H9 (cell line): ENCODE results near the gene AHDC1. TPM values are rescaled to one million over a fixed set of nuclear protein-coding genes. Genes with fewer than 3 reads are reported as not detected.

Source experiments
- DNase-seq: peaks from one replicate; pipeline ENCODE4 v3.0.0-alpha.2; 2017
- H2AFZ ChIP-seq: one replicate; pipeline ENCODE4 v1.6.1; 2013; ENCODE audit warnings: mild to moderate bottlenecking, low read length, control low read depth, moderate library complexity
- H2AK5ac ChIP-seq: 2 replicates; pipeline ENCODE4 v1.6.1; 2013; ENCODE audit warnings: low read length, control low read depth, mixed read lengths; ENCODE audit not compliant: insufficient read length
- H2BK120ac ChIP-seq: one replicate; pipeline ENCODE4 v1.6.1; 2013; ENCODE audit warnings: low read depth, mild to moderate bottlenecking, low read length, control low read depth, inconsistent platforms; ENCODE audit not compliant: poor library complexity, severe bottlenecking
- H2BK12ac ChIP-seq: 2 replicates; pipeline ENCODE4 v1.6.1; 2013; ENCODE audit warnings: low read length, control low read depth, mixed read lengths, low read depth; ENCODE audit not compliant: insufficient read length
- H2BK15ac ChIP-seq: 2 replicates; pipeline ENCODE4 v1.6.1; 2013; ENCODE audit warnings: low read depth, low read length, control low read depth
- H2BK20ac ChIP-seq: one replicate; pipeline ENCODE4 v1.6.1; 2013; ENCODE audit warnings: low read depth, mild to moderate bottlenecking, low read length, control low read depth, inconsistent platforms; ENCODE audit not compliant: poor library complexity, severe bottlenecking
- H2BK5ac ChIP-seq: 2 replicates; pipeline ENCODE4 v1.6.1; 2013; ENCODE audit warnings: low read length, control low read depth, mixed read lengths; ENCODE audit not compliant: insufficient read length
- H3K14ac ChIP-seq: 2 replicates; pipeline ENCODE4 v1.6.1; 2013; ENCODE audit warnings: low read length, control low read depth; ENCODE audit not compliant: insufficient read depth
- H3K18ac ChIP-seq: 2 replicates; pipeline ENCODE4 v1.6.1; 2013; ENCODE audit warnings: low read depth, mild to moderate bottlenecking, mixed read lengths, low read length, control low read depth; ENCODE audit not compliant: insufficient read length
- H3K23ac ChIP-seq: 2 replicates; pipeline ENCODE4 v1.6.1; 2013; ENCODE audit warnings: low read length, control low read depth, mixed read lengths, low read depth; ENCODE audit not compliant: insufficient read length
- H3K23me2 ChIP-seq: 2 replicates; pipeline ENCODE4 v1.6.1; 2013; ENCODE audit warnings: low read depth, mild to moderate bottlenecking, mixed read lengths, low read length, control low read depth; ENCODE audit not compliant: insufficient read length, poor library complexity, severe bottlenecking
- H3K27ac ChIP-seq: 2 replicates; pipeline ENCODE4 v1.5.1; 2013; ENCODE audit warnings: low read length, control low read depth, mixed read lengths, low read depth; ENCODE audit not compliant: insufficient read length
- H3K27me3 ChIP-seq: 2 replicates; pipeline ENCODE4 v1.6.1; 2013; ENCODE audit warnings: low read length, control low read depth, inconsistent platforms; ENCODE audit not compliant: insufficient read depth
- H3K4ac ChIP-seq: 2 replicates; pipeline ENCODE4 v1.6.1; 2013; ENCODE audit warnings: low read depth, mild to moderate bottlenecking, control low read depth, inconsistent platforms, low read length, moderate library complexity
- H3K4me1 ChIP-seq: 2 replicates; pipeline ENCODE4 v1.6.1; 2013; ENCODE audit warnings: low read length, control low read depth, inconsistent platforms; ENCODE audit not compliant: insufficient read depth
- H3K4me2 ChIP-seq: 2 replicates; pipeline ENCODE4 v1.6.1; 2013; ENCODE audit warnings: low read length, control low read depth, mixed read lengths; ENCODE audit not compliant: insufficient read length, insufficient read depth
- H3K56ac ChIP-seq: 2 replicates; pipeline ENCODE4 v1.6.1; 2013; ENCODE audit warnings: low read depth, mild to moderate bottlenecking, mixed read lengths, low read length, control low read depth; ENCODE audit not compliant: insufficient read length
- H3K79me1 ChIP-seq: 2 replicates; pipeline ENCODE4 v1.6.1; 2013; ENCODE audit warnings: low read depth, mild to moderate bottlenecking, moderate library complexity, low read length, control low read depth, inconsistent platforms; ENCODE audit not compliant: insufficient read depth, poor library complexity, severe bottlenecking
- H3K79me2 ChIP-seq: 2 replicates; pipeline ENCODE4 v1.6.1; 2013; ENCODE audit warnings: low read length, control low read depth, inconsistent platforms; ENCODE audit not compliant: insufficient read depth
- H3K9ac ChIP-seq: 2 replicates; pipeline ENCODE4 v1.6.1; 2013; ENCODE audit warnings: low read length, control low read depth, mixed read lengths; ENCODE audit not compliant: insufficient read length; ENCODE audit errors: extremely low read depth
- H3K9me3 ChIP-seq: one replicate; pipeline ENCODE4 v1.6.1; 2013; ENCODE audit warnings: low read depth, low read length, inconsistent platforms; ENCODE audit not compliant: control insufficient read depth
- H3T11ph ChIP-seq: one replicate; pipeline ENCODE4 v1.6.1; 2013; ENCODE audit warnings: mild to moderate bottlenecking, low read length, control low read depth, inconsistent platforms
- H4K20me1 ChIP-seq: one replicate; pipeline ENCODE4 v1.6.1; 2013; ENCODE audit not compliant: control insufficient read depth, insufficient read length, insufficient read depth
- H4K5ac ChIP-seq: 2 replicates; pipeline ENCODE4 v1.6.1; 2013; ENCODE audit warnings: low read depth, mild to moderate bottlenecking, mixed read lengths, low read length, control low read depth; ENCODE audit not compliant: insufficient read length
- H4K8ac ChIP-seq: replicated peaks from 2 replicates; pipeline ENCODE4 v1.6.1; 2013; ENCODE audit warnings: low read length, control low read depth, mixed read lengths, low read depth; ENCODE audit not compliant: insufficient read length
- H4K91ac ChIP-seq: 2 replicates; pipeline ENCODE4 v1.6.1; 2013; ENCODE audit warnings: low read depth, mild to moderate bottlenecking, moderate library complexity, mixed read lengths, low read length, control low read depth; ENCODE audit not compliant: insufficient read length
- H3K27ac Mint-ChIP-seq, 3 experiments: 2 replicates in 2 of 3; 3 replicates in 1 of 3; pipeline ENCODE4 v1.8.0; 2020 to 2021; ENCODE audit warnings: mixed read lengths in 3 of 3, mild to moderate bottlenecking in 1 of 3, moderate library complexity in 1 of 3
- H3K27me3 Mint-ChIP-seq: 2 replicates; pipeline ENCODE4 v1.8.0; 2021; ENCODE audit warnings: low read depth, mild to moderate bottlenecking, moderate library complexity, mixed read lengths
- H3K36me3 Mint-ChIP-seq, 3 experiments: 2 replicates in 2 of 3; 3 replicates in 1 of 3; pipeline ENCODE4 v1.8.0; 2020 to 2021; ENCODE audit warnings: low read depth in 3 of 3, mixed read lengths in 3 of 3; ENCODE audit not compliant: insufficient read depth in 1 of 3
- H3K4me1 Mint-ChIP-seq, 2 experiments: 2 replicates each; pipeline ENCODE4 v1.8.0; 2020; ENCODE audit warnings: mixed read lengths in 2 of 2
- H3K4me3 Mint-ChIP-seq, 2 experiments: 2 replicates in 1 of 2; 3 replicates in 1 of 2; pipeline ENCODE4 v1.8.0; 2020 to 2021; ENCODE audit warnings: mild to moderate bottlenecking in 2 of 2, mixed read lengths in 2 of 2, moderate library complexity in 1 of 2
- H3K9me3 Mint-ChIP-seq, 2 experiments: 2 replicates in 1 of 2; 3 replicates in 1 of 2; pipeline ENCODE4 v1.8.0; 2020; ENCODE audit warnings: mild to moderate bottlenecking in 2 of 2, mixed read lengths in 2 of 2, moderate library complexity in 1 of 2
- WGBS: extraction: QIAGEN DNeasy Blood & Tissue Kit; methylation state at CpG from one replicate; pipeline ENCODE4 v1.1.7; 2013; ENCODE audit warnings: missing lambda C conversion rate, low lambda C conversion rate, mixed read lengths; ENCODE audit not compliant: insufficient read length; ENCODE audit errors: extremely low coverage; 5-methylcytosine and 5-hydroxymethylcytosine counted together
- total RNA-seq: library from RNA; stranded (reverse); gene quantifications from 2 replicates; pipeline ENCODE4 v1.2.1, GENCODE V29; 2021
- TF ChIP-seq, protein P1 (sequence below): fragments of 200-600 bp; sonication (generic); conservative IDR thresholded peaks from 3 replicates; pipeline ENCODE4 v1.8.0; 2021; ENCODE audit warnings: antibody characterized with exemption, mild to moderate bottlenecking

The AHDC1 gene
- total RNA-seq, 1 experiment from 2014 or later = 29.4 TPM

- H3K4me1 Mint-ChIP-seq = peaks cover 36 to 37% of the 10 kb centered on the region in 2 experiments
- no peak overlapping the region for H3K9ac ChIP-seq
Observed at GRCh38 chr1:27609210-27609555, 5.2 kb upstream of the AHDC1 start.

More at GRCh38 chr1:27609210-27609555, 5.2 kb upstream of the AHDC1 start:
- Histone ChIP-seq H4K8ac (no peak overlapping the region), H2BK12ac (no peak overlapping the region), H2BK5ac (no peak overlapping the region), H3K23me2 (peaks cover 3% of the 10 kb centered on the region), H2BK120ac (no peak overlapping the region), H3K9me3 (no peaks in the 10 kb centered on the region), H3K56ac (no peak overlapping the region), H3K27ac (no peak overlapping the region), H4K5ac (no peak overlapping the region), H3K14ac (no peak overlapping the region), H4K20me1 (no peaks in the 10 kb centered on the region), H3K27me3 (no peaks in the 10 kb centered on the region; the same call in 1 of the 2 replicates), H3K79me2 (no peaks in the 10 kb centered on the region), H3K18ac (no peak overlapping the region), H3K23ac (no peak overlapping the region), H2BK20ac (no peak overlapping the region), H3K4me1 (peaks cover 10% of the 10 kb centered on the region; the same call in 1 of the 2 replicates), H2AK5ac (no peak overlapping the region), H3K79me1 (no peaks in the 10 kb centered on the region), H3K4ac (no peak overlapping the region), H2AFZ (no peak overlapping the region), H3K4me2 (no peak overlapping the region), H2BK15ac (no peak overlapping the region), H4K91ac (no peak overlapping the region), H3T11ph (no peak overlapping the region)
- DNase-seq = no peak
- WGBS = no CpG with 5 or more reads among the region's 3 CpGs
- TF ChIP-seq, protein P1, sequence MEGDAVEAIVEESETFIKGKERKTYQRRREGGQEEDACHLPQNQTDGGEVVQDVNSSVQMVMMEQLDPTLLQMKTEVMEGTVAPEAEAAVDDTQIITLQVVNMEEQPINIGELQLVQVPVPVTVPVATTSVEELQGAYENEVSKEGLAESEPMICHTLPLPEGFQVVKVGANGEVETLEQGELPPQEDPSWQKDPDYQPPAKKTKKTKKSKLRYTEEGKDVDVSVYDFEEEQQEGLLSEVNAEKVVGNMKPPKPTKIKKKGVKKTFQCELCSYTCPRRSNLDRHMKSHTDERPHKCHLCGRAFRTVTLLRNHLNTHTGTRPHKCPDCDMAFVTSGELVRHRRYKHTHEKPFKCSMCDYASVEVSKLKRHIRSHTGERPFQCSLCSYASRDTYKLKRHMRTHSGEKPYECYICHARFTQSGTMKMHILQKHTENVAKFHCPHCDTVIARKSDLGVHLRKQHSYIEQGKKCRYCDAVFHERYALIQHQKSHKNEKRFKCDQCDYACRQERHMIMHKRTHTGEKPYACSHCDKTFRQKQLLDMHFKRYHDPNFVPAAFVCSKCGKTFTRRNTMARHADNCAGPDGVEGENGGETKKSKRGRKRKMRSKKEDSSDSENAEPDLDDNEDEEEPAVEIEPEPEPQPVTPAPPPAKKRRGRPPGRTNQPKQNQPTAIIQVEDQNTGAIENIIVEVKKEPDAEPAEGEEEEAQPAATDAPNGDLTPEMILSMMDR = no peak
- H3K27ac Mint-ChIP-seq = no peak overlapping the region
- H3K36me3 Mint-ChIP-seq = no peaks in the 10 kb centered on the region; a peak in 1 of 7 replicates
- H3K27me3 Mint-ChIP-seq = peaks cover 9% of the 10 kb centered on the region
- H3K4me3 Mint-ChIP-seq = no peak overlapping the region
- no peaks in the 10 kb centered on the region for H3K9me3 Mint-ChIP-seq
